ENCODE data around the gene SLC14A1.

The SLC14A1 gene

DNA sequence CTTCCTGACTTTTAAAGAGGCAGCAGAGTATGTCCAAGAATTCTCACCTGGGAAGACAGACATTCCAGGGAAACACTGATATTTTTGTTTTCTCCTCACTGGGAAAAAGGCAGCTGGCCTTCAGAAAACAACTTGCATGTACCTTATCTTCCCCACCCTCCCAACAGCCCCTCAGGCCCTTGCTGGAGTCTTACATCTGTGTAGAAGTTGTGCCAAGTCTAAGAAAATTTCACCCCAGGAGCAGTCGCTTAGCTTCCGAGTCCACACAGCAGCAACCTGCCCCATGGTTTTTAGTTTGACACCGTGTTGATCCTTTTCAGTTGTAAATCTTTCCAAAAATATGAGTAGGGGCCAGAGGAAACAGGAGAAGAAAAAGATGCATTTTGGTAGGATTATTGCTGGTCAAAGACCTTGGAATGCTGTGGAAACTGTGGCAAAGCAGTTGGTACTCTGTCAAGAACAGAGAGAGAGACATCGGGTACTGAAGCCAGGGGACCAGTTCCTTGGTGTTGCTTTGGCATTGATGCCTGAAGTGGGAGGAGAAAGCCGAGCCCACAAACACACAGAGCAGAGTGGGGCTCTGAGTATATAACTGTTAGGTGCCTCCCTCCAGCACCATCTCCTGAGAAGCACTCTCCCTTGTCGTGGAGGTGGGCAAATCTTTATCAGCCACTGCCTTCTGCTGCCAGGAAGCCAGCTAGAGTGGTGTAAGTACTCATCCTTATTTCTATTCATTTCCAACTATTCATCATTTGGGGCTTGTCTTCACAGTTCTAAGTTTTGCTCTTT is at the start of gene SLC14A1:
Gene SLC14A1, plus strand, starts transcription at position 615 of the 789 bp plus-strand sequence. CDS start 6,140 bp downstream, outside the sequence.
- Histone ChIP-seq H3K4me1 (ENCODE audit: insufficient read depth, low read length, poor library complexity, severe bottlenecking) (peaks cover 12% of the 10 kb centered on the region), H2AFZ (ENCODE audit: low read length) (no peak within 1 kb of the TSS), H3K9me3 (ENCODE audit: insufficient read depth, low read depth, low read length) (no peaks in the 10 kb centered on the region), H3K27me3 (ENCODE audit: insufficient read depth, low read length, poor library complexity, severe bottlenecking) (no peaks in the 10 kb centered on the region), H3K9ac (ENCODE audit: low read depth, low read length, poor library complexity, severe bottlenecking) (no peak within 1 kb of the TSS), H3K36me3 (ENCODE audit: insufficient read depth, low read length) (no peaks in the 10 kb centered on the region), H4K20me1 (ENCODE audit: insufficient read depth, low read length, poor library complexity, severe bottlenecking) (no peaks in the 10 kb centered on the region), H3K79me2 (ENCODE audit: insufficient read depth, low read length) (no peaks in the 10 kb centered on the region), H3K4me3 (ENCODE audit: low read length, poor library complexity, severe bottlenecking) (no peak within 1 kb of the TSS), H3K4me2 (ENCODE audit: low read depth, low read length, poor library complexity, severe bottlenecking) (no peak within 1 kb of the TSS), H3F3A (ENCODE audit: low read depth) (no peaks in the 10 kb centered on the region), H3K9me2 (replicated peaks; ENCODE audit: low read depth, low read length) (no peaks in the 10 kb centered on the region)
- no peak for TF ChIP-seq CTCF (conservative IDR thresholded peaks at IDR 0.05; ENCODE audit: low read length)
- no peak for TF ChIP-seq EZH2phosphoT487 (IDR thresholded peaks at IDR 0.05; ENCODE audit: borderline replicate concordance)

GRCh38 chr18:45677276-45677807 is 46.6 kb upstream of the SLC14A1 start:
- no peaks in the 10 kb centered on the region for H3K9me3 ChIP-seq (ENCODE audit: insufficient read depth, low read depth, low read length)
- peaks cover 43% of the 10 kb centered on the region for H3K4me1 ChIP-seq (ENCODE audit: insufficient read depth, low read length, poor library complexity, severe bottlenecking)
- H3K9me2 ChIP-seq (replicated peaks; ENCODE audit: low read depth, low read length): no peaks in the 10 kb centered on the region
- TF ChIP-seq EZH2phosphoT487 (IDR thresholded peaks at IDR 0.05; ENCODE audit: borderline replicate concordance): no peak
- no peak overlapping the region for H3K9ac ChIP-seq (ENCODE audit: low read depth, low read length, poor library complexity, severe bottlenecking)
- H3K4me3 ChIP-seq (ENCODE audit: low read length, poor library complexity, severe bottlenecking): no peak overlapping the region
- H2AFZ ChIP-seq (ENCODE audit: low read length): no peak overlapping the region
- H3K4me2 ChIP-seq (ENCODE audit: low read depth, low read length, poor library complexity, severe bottlenecking): no peak overlapping the region
- no peaks in the 10 kb centered on the region for H3K79me2 ChIP-seq (ENCODE audit: insufficient read depth, low read length)
- H3K36me3 ChIP-seq (ENCODE audit: insufficient read depth, low read length): no peaks in the 10 kb centered on the region
- H3F3A ChIP-seq (ENCODE audit: low read depth): no peaks in the 10 kb centered on the region
- no peaks in the 10 kb centered on the region for H4K20me1 ChIP-seq (ENCODE audit: insufficient read depth, low read length, poor library complexity, severe bottlenecking)
- H3K27me3 ChIP-seq (ENCODE audit: insufficient read depth, low read length, poor library complexity, severe bottlenecking): no peaks in the 10 kb centered on the region

DNA sequence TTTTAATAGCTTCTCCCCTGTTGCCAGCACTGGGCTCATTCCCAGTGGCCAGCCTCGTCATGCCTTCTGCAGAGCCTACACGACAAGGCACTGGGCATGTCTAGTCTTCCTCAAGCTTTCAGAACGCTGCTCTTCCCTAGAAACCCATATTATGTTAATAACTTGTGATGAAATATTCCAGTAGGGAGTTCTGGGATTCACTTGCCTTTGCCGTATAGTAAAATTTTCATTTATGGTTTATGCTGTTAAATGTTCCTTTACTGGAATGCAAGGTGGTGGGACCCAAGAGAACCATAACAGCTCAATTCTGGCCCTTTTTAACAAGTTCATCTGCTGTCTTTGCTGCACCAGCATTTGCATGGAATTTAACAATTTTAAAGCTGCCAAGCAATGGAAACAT is 45.5 kb upstream of the SLC14A1 start:
- no peak for TF ChIP-seq EZH2phosphoT487 (IDR thresholded peaks at IDR 0.05; ENCODE audit: borderline replicate concordance)
- TF ChIP-seq CTCF (conservative IDR thresholded peaks at IDR 0.05; ENCODE audit: low read length): no peak
- H3K4me2 ChIP-seq (ENCODE audit: low read depth, low read length, poor library complexity, severe bottlenecking): no peak overlapping the region

More for the DNA sequence above, 45.5 kb upstream of the SLC14A1 start:
- Histone ChIP-seq H3K9me3 (ENCODE audit: insufficient read depth, low read depth, low read length) (no peaks in the 10 kb centered on the region), H3K4me1 (ENCODE audit: insufficient read depth, low read length, poor library complexity, severe bottlenecking) (peaks cover 47% of the 10 kb centered on the region), H3K36me3 (ENCODE audit: insufficient read depth, low read length) (no peaks in the 10 kb centered on the region), H2AFZ (ENCODE audit: low read length) (no peak overlapping the region), H3K79me2 (ENCODE audit: insufficient read depth, low read length) (no peaks in the 10 kb centered on the region), H3K9ac (ENCODE audit: low read depth, low read length, poor library complexity, severe bottlenecking) (peak overlapping the region; percentile 29), H3K9me2 (replicated peaks; ENCODE audit: low read depth, low read length) (no peaks in the 10 kb centered on the region), H3F3A (ENCODE audit: low read depth) (no peaks in the 10 kb centered on the region), H4K20me1 (ENCODE audit: insufficient read depth, low read length, poor library complexity, severe bottlenecking) (no peaks in the 10 kb centered on the region), H3K4me3 (ENCODE audit: low read length, poor library complexity, severe bottlenecking) (no peak overlapping the region), H3K27me3 (ENCODE audit: insufficient read depth, low read length, poor library complexity, severe bottlenecking) (no peaks in the 10 kb centered on the region)

Measured in Loucy (cell line).